SU-DHL-6 (cell line): ENCODE measurements around the gene GPHN.

ENCODE experiments used
- EZH2phosphoT487 ChIP-seq: fragments of 200-600 bp; sonication (generic), shearing (Covaris generic); conservative IDR thresholded peaks from 2 replicates; pipeline ENCODE4 v1.6.1; 2018; ENCODE audit warnings: mild to moderate bottlenecking, antibody characterized with exemption, low read length, moderate library complexity, mixed read lengths
- TF ChIP-seq, protein P1 (sequence below): fragments of 200-600 bp; sonication (generic); IDR thresholded peaks from one replicate; pipeline ENCODE4 v1.5.1; 2017; ENCODE audit warnings: antibody characterized with exemption, mild to moderate bottlenecking, low read length, moderate library complexity; ENCODE audit not compliant: insufficient read depth, poor library complexity, severe bottlenecking

DNA sequence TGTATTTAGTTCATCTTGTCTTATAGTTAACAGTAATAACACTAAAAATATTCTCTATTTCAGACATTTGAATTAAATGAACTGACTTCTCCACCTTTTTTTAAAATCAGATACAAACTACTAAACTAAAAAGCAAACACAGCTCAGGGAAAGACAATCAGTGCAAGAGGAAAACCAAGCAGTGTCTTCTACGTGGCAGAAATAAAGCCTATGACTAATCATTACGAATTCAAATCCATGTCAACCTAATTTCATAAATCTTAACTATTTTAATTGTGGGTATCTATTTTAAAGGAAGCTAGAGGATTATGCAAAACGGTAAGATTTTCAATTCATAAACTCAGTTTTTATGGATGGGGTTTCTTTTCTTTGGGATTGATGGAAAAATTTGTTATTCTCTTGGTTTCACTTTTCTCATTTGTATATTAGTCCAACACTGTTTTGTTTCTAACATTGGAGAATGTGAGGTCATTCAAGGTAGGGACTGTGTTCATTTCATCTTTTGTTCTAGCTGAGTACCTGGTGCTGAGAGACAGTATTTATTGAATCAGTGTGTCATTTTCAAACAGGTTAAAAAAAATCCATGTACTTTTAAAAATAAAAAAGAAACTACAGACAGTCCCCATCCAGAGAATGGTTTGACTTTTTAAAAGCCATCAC lies 720.5 kb downstream of the GPHN start:
- TF ChIP-seq, protein P1, sequence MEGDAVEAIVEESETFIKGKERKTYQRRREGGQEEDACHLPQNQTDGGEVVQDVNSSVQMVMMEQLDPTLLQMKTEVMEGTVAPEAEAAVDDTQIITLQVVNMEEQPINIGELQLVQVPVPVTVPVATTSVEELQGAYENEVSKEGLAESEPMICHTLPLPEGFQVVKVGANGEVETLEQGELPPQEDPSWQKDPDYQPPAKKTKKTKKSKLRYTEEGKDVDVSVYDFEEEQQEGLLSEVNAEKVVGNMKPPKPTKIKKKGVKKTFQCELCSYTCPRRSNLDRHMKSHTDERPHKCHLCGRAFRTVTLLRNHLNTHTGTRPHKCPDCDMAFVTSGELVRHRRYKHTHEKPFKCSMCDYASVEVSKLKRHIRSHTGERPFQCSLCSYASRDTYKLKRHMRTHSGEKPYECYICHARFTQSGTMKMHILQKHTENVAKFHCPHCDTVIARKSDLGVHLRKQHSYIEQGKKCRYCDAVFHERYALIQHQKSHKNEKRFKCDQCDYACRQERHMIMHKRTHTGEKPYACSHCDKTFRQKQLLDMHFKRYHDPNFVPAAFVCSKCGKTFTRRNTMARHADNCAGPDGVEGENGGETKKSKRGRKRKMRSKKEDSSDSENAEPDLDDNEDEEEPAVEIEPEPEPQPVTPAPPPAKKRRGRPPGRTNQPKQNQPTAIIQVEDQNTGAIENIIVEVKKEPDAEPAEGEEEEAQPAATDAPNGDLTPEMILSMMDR: no peak
- no peak for TF ChIP-seq EZH2phosphoT487
